Type B pancreatic cell (in vitro differentiated cells): ENCODE measurements around the gene IFT25. TPM values are rescaled to one million over a fixed set of nuclear protein-coding genes. Genes with fewer than 3 reads are reported as not detected.
"Not testable (repeated sequence)": the region's sequence is repeated elsewhere in the genome, so short reads cannot be mapped to it uniquely, and the experiment has no call there.

Source experiments
- DNase-seq: peaks from one replicate; pipeline ENCODE4 v3.0.0; 2021; ENCODE audit warnings: mixed read lengths; ENCODE audit not compliant: unreplicated experiment; ENCODE audit errors: extremely low spot score
- H3K27ac Mint-ChIP-seq: 2 replicates; pipeline ENCODE4 v1.8.0; 2021; ENCODE audit warnings: mild to moderate bottlenecking, mixed read lengths
- H3K27me3 Mint-ChIP-seq: 2 replicates; pipeline ENCODE4 v1.8.0; 2021; ENCODE audit warnings: mixed read lengths
- H3K36me3 Mint-ChIP-seq: 2 replicates; pipeline ENCODE4 v1.8.0; 2021; ENCODE audit warnings: mixed read lengths
- H3K4me1 Mint-ChIP-seq: one replicate; pipeline ENCODE4 v1.8.0; 2021; ENCODE audit warnings: mixed read lengths; ENCODE audit not compliant: unreplicated experiment
- H3K4me3 Mint-ChIP-seq: 2 replicates; pipeline ENCODE4 v1.8.0; 2021; ENCODE audit warnings: mild to moderate bottlenecking, mixed read lengths
- H3K9me3 Mint-ChIP-seq: 2 replicates; pipeline ENCODE4 v1.8.0; 2021; ENCODE audit warnings: mixed read lengths
- CTCF ChIP-seq: fragments of 200-600 bp; sonication (generic); conservative IDR thresholded peaks from 2 replicates; pipeline ENCODE4 v1.5.0; 2021; ENCODE audit warnings: antibody characterized with exemption, mild to moderate bottlenecking
- long read RNA-seq: library from polyadenylated mRNA; unstranded; transcript quantifications from one replicate; pipeline ENCODE4 v2.0.0, GENCODE V29; 2020
- total RNA-seq: library from RNA; stranded (reverse); gene quantifications from 2 replicates; pipeline ENCODE4 v1.2.1, GENCODE V29; 2021; ENCODE audit warnings: low replicate concordance

Gene IFT25
- total RNA-seq, result 21.2 and 41.2 TPM in 2 replicates
- long read RNA-seq, partial matches to known transcripts, result 1 of 9 reads
- long read RNA-seq, other reads (novel, unspliced or antisense), result 4 of 9 reads

- peaks cover 51% of the 10 kb centered on the region for H3K4me1 Mint-ChIP-seq
- H3K27me3 Mint-ChIP-seq, result no peaks in the 10 kb centered on the region
- DNase-seq, result peak; percentile 99
- no peaks in the 10 kb centered on the region for H3K9me3 Mint-ChIP-seq
- no peak for TF ChIP-seq CTCF
- peak within 1 kb of the TSS; percentile 94 for H3K27ac Mint-ChIP-seq
- peak within 1 kb of the TSS; percentile 95 for H3K4me3 Mint-ChIP-seq
- H3K36me3 Mint-ChIP-seq, result peaks cover 6% of the 10 kb centered on the region
Observed at GRCh38 chr1:53945433-53946251, at the start of gene IFT25. Gene IFT25, minus strand, starts transcription at chr1:53945699. Its CDS starts 5,617 bp downstream, at chr1:53940082.

- DNase-seq, H3K27ac Mint-ChIP-seq, H3K9me3 Mint-ChIP-seq, H3K4me3 Mint-ChIP-seq, H3K4me1 Mint-ChIP-seq, H3K36me3 Mint-ChIP-seq, H3K27me3 Mint-ChIP-seq: not testable (repeated sequence)
Observed at GRCh38 chr1:53994516-53994915, 49.0 kb upstream of the IFT25 start.

GRCh38 chr1:53992085-53992874 is 46.8 kb upstream of the IFT25 start:
- Mint-ChIP-seq H3K27ac (no peak overlapping the region), H3K27me3 (no peaks in the 10 kb centered on the region), H3K9me3 (no peaks in the 10 kb centered on the region), H3K4me1 (no peaks in the 10 kb centered on the region), H3K36me3 (no peaks in the 10 kb centered on the region), H3K4me3 (no peak overlapping the region)
- peak; percentile 55 for TF ChIP-seq CTCF
- DNase-seq, result no peak

DNA sequence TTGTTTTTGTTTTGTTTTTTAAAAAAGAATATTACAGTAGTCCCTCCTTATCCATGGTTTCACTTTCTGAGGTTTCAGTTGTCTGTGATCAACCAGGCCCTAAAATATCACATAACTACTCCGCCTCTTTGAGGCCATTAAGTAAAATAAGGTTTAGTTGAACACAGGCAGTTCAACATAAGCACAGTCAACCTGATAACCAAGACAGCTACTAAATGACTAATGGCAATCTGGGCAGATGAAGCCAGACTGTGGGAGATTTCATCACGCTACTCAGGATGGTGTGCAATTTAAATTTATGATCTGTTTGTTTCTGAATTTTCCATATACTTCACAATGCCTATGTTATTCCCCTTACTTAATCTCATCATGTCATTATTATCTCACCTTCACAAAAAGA is 42.4 kb upstream of the IFT25 start:
- Mint-ChIP-seq H3K36me3 (no peaks in the 10 kb centered on the region), H3K9me3 (no peaks in the 10 kb centered on the region), H3K27ac (no peak overlapping the region), H3K27me3 (no peaks in the 10 kb centered on the region), H3K4me1 (peaks cover under 1% of the 10 kb centered on the region), H3K4me3 (no peak overlapping the region)
- DNase-seq, result no peak
- no peak for TF ChIP-seq CTCF

- H3K4me1 Mint-ChIP-seq, result peaks cover 9% of the 10 kb centered on the region
- H3K27ac Mint-ChIP-seq, result no peak overlapping the region
- H3K36me3 Mint-ChIP-seq, result no peaks in the 10 kb centered on the region
- no peaks in the 10 kb centered on the region for H3K9me3 Mint-ChIP-seq
- no peaks in the 10 kb centered on the region for H3K27me3 Mint-ChIP-seq
- DNase-seq, result no peak
- no peak overlapping the region for H3K4me3 Mint-ChIP-seq
- TF ChIP-seq CTCF, result no peak
Observed at GRCh38 chr1:53986458-53986857, 41.0 kb upstream of the IFT25 start.

DNA sequence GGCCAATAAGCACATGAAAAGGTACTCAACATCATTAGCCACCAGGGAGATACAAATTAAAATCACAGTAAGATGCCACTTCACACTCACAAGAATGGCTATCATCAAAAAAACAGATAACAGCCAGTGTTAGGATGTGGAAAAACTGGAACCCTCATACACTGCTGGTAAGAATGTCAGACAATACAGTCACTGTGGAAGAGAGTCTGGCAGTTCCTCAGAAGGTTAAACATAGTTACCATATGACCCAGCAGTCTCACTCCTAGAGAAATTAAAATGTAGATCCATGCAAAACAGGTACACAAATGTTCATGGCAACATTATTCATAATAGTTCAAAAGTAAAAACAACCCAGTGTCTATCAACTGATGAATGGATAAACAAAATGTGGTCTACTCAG is 39.2 kb upstream of the IFT25 start:
- H3K36me3 Mint-ChIP-seq, result no peaks in the 10 kb centered on the region
- no peak overlapping the region for H3K27ac Mint-ChIP-seq
- H3K4me3 Mint-ChIP-seq, result no peak overlapping the region
- no peaks in the 10 kb centered on the region for H3K9me3 Mint-ChIP-seq
- DNase-seq, result no peak
- H3K27me3 Mint-ChIP-seq, result no peaks in the 10 kb centered on the region
- TF ChIP-seq CTCF, result no peak
- H3K4me1 Mint-ChIP-seq, result peaks cover 15% of the 10 kb centered on the region
